SK-N-SH treated with all-trans-retinoic acid at 6 μM for 48 hours (cell line): ENCODE results near the gene SLC39A5.

Experiments
- CREB5 ChIP-seq: fragments of 250-450 bp; sonication (Bioruptor Pico); IDR thresholded peaks from 2 replicates; pipeline ENCODE4 v1.5.1; 2020; ENCODE audit warnings: low read depth, mild to moderate bottlenecking, moderate library complexity
- ISL1 ChIP-seq: fragments of 250-450 bp; sonication (Bioruptor Pico); IDR thresholded peaks from 2 replicates; pipeline ENCODE4 v2.1.2; 2022; ENCODE audit warnings: mild to moderate bottlenecking, moderate library complexity
- PPARA ChIP-seq: fragments of 250-450 bp; sonication (Bioruptor Pico); IDR thresholded peaks from 2 replicates; pipeline ENCODE4 v1.5.0; 2020; ENCODE audit warnings: mild to moderate bottlenecking, borderline replicate concordance
- SNAI2 ChIP-seq: fragments of 250-450 bp; sonication (Bioruptor Pico); IDR thresholded peaks from 2 replicates; pipeline ENCODE4 v1.5.0; 2020; ENCODE audit warnings: mild to moderate bottlenecking, moderate library complexity
- TSHZ2 ChIP-seq: fragments of 250-450 bp; sonication (Bioruptor Pico); IDR thresholded peaks from 2 replicates; pipeline ENCODE4 v1.5.0; 2020; ENCODE audit warnings: mild to moderate bottlenecking, moderate library complexity
- ZC3H10 ChIP-seq: fragments of 250-450 bp; sonication (Bioruptor Pico); IDR thresholded peaks from 2 replicates; pipeline ENCODE4 v1.5.1; 2021; ENCODE audit warnings: mild to moderate bottlenecking, moderate library complexity
- ZNF8 ChIP-seq: fragments of 450-650 bp; formaldehyde crosslinking; IDR thresholded peaks from 2 replicates; pipeline ENCODE4 v1.5.0; 2020; ENCODE audit warnings: mild to moderate bottlenecking, moderate library complexity
- TF ChIP-seq, protein P1 (sequence below): fragments of 250-450 bp; sonication (Bioruptor Pico); IDR thresholded peaks from 2 replicates; pipeline ENCODE4 v1.8.0; 2020; ENCODE audit warnings: mild to moderate bottlenecking, moderate library complexity, borderline replicate concordance
- TF ChIP-seq, protein P2 (sequence below): fragments of 250-450 bp; sonication (Bioruptor Pico); IDR thresholded peaks from 2 replicates; pipeline ENCODE4 v1.8.0; 2021; ENCODE audit warnings: low read depth, mild to moderate bottlenecking, moderate library complexity, borderline replicate concordance

- TF ChIP-seq, protein P1, sequence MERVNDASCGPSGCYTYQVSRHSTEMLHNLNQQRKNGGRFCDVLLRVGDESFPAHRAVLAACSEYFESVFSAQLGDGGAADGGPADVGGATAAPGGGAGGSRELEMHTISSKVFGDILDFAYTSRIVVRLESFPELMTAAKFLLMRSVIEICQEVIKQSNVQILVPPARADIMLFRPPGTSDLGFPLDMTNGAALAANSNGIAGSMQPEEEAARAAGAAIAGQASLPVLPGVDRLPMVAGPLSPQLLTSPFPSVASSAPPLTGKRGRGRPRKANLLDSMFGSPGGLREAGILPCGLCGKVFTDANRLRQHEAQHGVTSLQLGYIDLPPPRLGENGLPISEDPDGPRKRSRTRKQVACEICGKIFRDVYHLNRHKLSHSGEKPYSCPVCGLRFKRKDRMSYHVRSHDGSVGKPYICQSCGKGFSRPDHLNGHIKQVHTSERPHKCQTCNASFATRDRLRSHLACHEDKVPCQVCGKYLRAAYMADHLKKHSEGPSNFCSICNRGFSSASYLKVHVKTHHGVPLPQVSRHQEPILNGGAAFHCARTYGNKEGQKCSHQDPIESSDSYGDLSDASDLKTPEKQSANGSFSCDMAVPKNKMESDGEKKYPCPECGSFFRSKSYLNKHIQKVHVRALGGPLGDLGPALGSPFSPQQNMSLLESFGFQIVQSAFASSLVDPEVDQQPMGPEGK (CRISPR knock-in tag), result no peak
- TF ChIP-seq PPARA (no peak), ZC3H10 (CRISPR knock-in tag) (no peak), TSHZ2 (CRISPR knock-in tag) (no peak), CREB5 (CRISPR knock-in tag) (no peak), SNAI2 (CRISPR knock-in tag) (no peak), ZNF8 (CRISPR knock-in tag) (no peak), ISL1 (CRISPR knock-in tag) (no peak)
- TF ChIP-seq, protein P2, sequence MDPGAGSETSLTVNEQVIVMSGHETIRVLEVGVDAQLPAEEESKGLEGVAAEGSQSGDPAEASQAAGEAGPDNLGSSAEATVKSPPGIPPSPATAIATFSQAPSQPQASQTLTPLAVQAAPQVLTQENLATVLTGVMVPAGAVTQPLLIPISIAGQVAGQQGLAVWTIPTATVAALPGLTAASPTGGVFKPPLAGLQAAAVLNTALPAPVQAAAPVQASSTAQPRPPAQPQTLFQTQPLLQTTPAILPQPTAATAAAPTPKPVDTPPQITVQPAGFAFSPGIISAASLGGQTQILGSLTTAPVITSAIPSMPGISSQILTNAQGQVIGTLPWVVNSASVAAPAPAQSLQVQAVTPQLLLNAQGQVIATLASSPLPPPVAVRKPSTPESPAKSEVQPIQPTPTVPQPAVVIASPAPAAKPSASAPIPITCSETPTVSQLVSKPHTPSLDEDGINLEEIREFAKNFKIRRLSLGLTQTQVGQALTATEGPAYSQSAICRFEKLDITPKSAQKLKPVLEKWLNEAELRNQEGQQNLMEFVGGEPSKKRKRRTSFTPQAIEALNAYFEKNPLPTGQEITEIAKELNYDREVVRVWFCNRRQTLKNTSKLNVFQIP (CRISPR knock-in tag), result no peak
These were observed 11.8 kb downstream of the SLC39A5 start for GRCh38 chr12:56241424-56242303.
